ENCODE measurements around the gene USP36.
A peak's percentile ranks its signal among the peaks of the same experiment; 100 is the strongest.

The USP36 gene

GRCh38 chr17:78748730-78749317 is 91.8 kb downstream of the USP36 start:
- Histone ChIP-seq H3K9ac (ENCODE audit: insufficient read length) (no peak overlapping the region), H3K9me3 (ENCODE audit: low read depth, low read length) (no peaks in the 10 kb centered on the region), H3K36me3 (ENCODE audit: insufficient read depth, low read length) (no peaks in the 10 kb centered on the region), H3K27ac (0 out of 2 replicates have a peak overlapping the region, but pooled peaks have one; percentile 16), H3K4me3 (no peak overlapping the region)
- TF ChIP-seq EZH2 (IDR thresholded peaks at IDR 0.05): no peak
- no peak for TF ChIP-seq FOXP2 (optimal IDR thresholded peaks at IDR 0.05; ENCODE audit: control extremely low read depth, extremely low read length, insufficient read depth)
- TF ChIP-seq POLR2AphosphoS5 (IDR thresholded peaks at IDR 0.05; ENCODE audit: borderline replicate concordance, low read depth, low read length): no peak
- no peak for DNase-seq (ENCODE audit: low read depth, low spot score)

DNA sequence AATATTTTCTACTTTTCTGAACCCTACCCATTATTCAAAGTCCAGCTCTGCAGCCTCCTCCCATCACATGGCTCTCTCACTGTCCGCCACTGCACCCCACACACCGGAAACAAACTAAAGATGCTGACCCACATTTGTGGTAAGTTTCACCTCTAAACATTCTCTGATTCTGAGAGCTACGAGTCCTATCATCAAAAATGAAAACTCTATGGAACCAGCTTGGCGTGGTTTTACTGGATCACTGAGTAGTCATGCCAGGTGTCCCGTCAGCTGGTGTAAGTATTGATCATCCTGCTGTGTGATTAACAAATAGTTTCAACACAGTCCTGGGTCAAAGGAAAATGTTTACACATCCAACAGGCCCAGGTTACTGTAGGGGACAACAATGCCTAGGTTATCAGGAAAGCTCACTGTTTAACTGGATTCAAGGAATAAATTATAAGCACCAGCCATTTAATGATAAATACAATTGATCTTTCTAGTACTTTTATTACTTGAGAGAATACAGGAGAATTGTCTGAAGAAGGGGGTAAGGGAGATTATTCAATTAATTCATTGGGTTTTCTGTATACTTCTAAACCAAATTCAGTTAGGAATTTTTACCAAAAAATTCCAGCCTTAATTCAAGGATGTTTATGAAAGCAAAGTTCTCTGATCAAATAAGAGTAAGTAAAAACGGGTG is 92.4 kb downstream of the USP36 start:
- Histone ChIP-seq H3K9me3 (ENCODE audit: low read depth, low read length) (no peaks in the 10 kb centered on the region), H3K4me3 (no peak overlapping the region), H3K9ac (ENCODE audit: insufficient read length) (no peak overlapping the region), H3K27ac (0 out of 2 replicates have a peak overlapping the region, but pooled peaks have one; percentile 16), H3K36me3 (ENCODE audit: insufficient read depth, low read length) (no peaks in the 10 kb centered on the region)
- DNase-seq (ENCODE audit: low read depth, low spot score): no peak
- no peak for TF ChIP-seq FOXP2 (optimal IDR thresholded peaks at IDR 0.05; ENCODE audit: control extremely low read depth, extremely low read length, insufficient read depth)
- no peak for TF ChIP-seq EZH2 (IDR thresholded peaks at IDR 0.05)
- TF ChIP-seq POLR2AphosphoS5 (IDR thresholded peaks at IDR 0.05; ENCODE audit: borderline replicate concordance, low read depth, low read length): no peak

GRCh38 chr17:78747488-78747887 is 93.1 kb downstream of the USP36 start:
- no peak overlapping the region for H3K4me3 ChIP-seq
- no peak overlapping the region for H3K9ac ChIP-seq (ENCODE audit: insufficient read length)
- H3K36me3 ChIP-seq (ENCODE audit: insufficient read depth, low read length): no peaks in the 10 kb centered on the region
- no peaks in the 10 kb centered on the region for H3K9me3 ChIP-seq (ENCODE audit: low read depth, low read length)
- no peak for TF ChIP-seq FOXP2 (optimal IDR thresholded peaks at IDR 0.05; ENCODE audit: control extremely low read depth, extremely low read length, insufficient read depth)
- no peak for TF ChIP-seq EZH2 (IDR thresholded peaks at IDR 0.05)
- TF ChIP-seq POLR2AphosphoS5 (IDR thresholded peaks at IDR 0.05; ENCODE audit: borderline replicate concordance, low read depth, low read length): no peak
- DNase-seq (ENCODE audit: low read depth, low spot score): no peak
- H3K27ac ChIP-seq: no peak overlapping the region

GRCh38 chr17:78746949-78747269 is 93.7 kb downstream of the USP36 start:
- no peak overlapping the region for H3K4me3 ChIP-seq
- TF ChIP-seq EZH2 (IDR thresholded peaks at IDR 0.05) (no peak), FOXP2 (optimal IDR thresholded peaks at IDR 0.05; ENCODE audit: control extremely low read depth, extremely low read length, insufficient read depth) (no peak), POLR2AphosphoS5 (IDR thresholded peaks at IDR 0.05; ENCODE audit: borderline replicate concordance, low read depth, low read length) (no peak)
- H3K36me3 ChIP-seq (ENCODE audit: insufficient read depth, low read length): no peaks in the 10 kb centered on the region
- H3K9ac ChIP-seq (ENCODE audit: insufficient read length): no peak overlapping the region
- H3K27ac ChIP-seq: no peak overlapping the region
- H3K9me3 ChIP-seq (ENCODE audit: low read depth, low read length): no peaks in the 10 kb centered on the region
- DNase-seq (ENCODE audit: low read depth, low spot score): no peak

DNA sequence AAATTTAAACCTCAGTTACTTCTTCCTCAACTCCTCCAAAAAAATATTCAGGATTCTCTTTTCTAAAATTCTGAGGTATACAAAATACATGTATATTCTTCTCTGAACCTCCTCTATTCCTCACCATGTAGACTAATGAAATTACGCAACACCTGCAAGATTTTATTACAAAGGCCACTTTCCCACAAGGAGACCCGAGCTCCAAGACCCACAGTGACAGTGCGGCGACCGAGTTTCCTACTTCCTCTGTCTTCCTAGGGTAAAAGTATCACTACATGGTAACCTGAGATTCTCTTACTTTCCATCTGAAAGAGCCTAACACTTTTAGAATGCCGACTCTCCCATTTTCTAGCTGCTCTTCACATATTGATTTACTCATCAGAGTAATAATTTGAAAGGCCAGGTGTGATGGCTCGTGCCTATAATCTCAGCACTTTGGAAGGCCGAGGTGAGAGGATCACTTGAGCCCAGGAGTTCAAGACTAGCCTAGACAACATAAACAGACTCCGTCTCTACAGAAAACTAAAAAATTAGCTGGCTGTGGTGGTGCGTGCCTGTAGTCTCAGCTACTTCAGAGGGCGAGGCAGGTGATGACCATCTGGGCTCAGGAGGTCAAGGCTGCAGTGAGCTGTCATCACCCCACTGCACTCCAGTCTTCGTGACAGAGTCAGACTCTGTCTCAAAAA is 94.2 kb downstream of the USP36 start:
- H3K27ac ChIP-seq: no peak overlapping the region

More for the DNA sequence above, 94.2 kb downstream of the USP36 start:
- Histone ChIP-seq H3K4me3 (no peak overlapping the region), H3K36me3 (ENCODE audit: insufficient read depth, low read length) (no peaks in the 10 kb centered on the region), H3K9ac (ENCODE audit: insufficient read length) (no peak overlapping the region), H3K9me3 (ENCODE audit: low read depth, low read length) (no peaks in the 10 kb centered on the region)
- DNase-seq (ENCODE audit: low read depth, low spot score): no peak
- TF ChIP-seq FOXP2 (optimal IDR thresholded peaks at IDR 0.05; ENCODE audit: control extremely low read depth, extremely low read length, insufficient read depth): no peak
- no peak for TF ChIP-seq POLR2AphosphoS5 (IDR thresholded peaks at IDR 0.05; ENCODE audit: borderline replicate concordance, low read depth, low read length)
- TF ChIP-seq EZH2 (IDR thresholded peaks at IDR 0.05): no peak
